Fibroblast of the aortic adventitia (primary cell): ENCODE results near the gene PCDHGB7. TPM values are rescaled to one million over a fixed set of nuclear protein-coding genes. Genes with fewer than 3 reads are reported as not detected.

ENCODE experiments used
- DNase-seq: peaks from one replicate; pipeline ENCODE4 v3.0.0-alpha.2; 2010; ENCODE audit warnings: low read depth
- H3K4me3 ChIP-seq: 2 replicates; pipeline ENCODE4 v1.5.1; 2011; ENCODE audit warnings: low read depth, mild to moderate bottlenecking, control low read depth, low read length, moderate library complexity
- CTCF ChIP-seq: IDR thresholded peaks from 2 replicates; pipeline ENCODE4 v1.5.1; 2011; ENCODE audit warnings: mild to moderate bottlenecking, low read length, control low read depth, inconsistent platforms; ENCODE audit not compliant: insufficient read depth
- total RNA-seq: library from RNA; depleted of rRNA; stranded (reverse); fragments of >200 nt; gene quantifications from 2 replicates; pipeline ENCODE4 v1.2.3, GENCODE V29; 2012; ENCODE audit warnings: low replicate concordance

The PCDHGB7 gene
- total RNA-seq, 1 donor, result 22.1 TPM

DNA sequence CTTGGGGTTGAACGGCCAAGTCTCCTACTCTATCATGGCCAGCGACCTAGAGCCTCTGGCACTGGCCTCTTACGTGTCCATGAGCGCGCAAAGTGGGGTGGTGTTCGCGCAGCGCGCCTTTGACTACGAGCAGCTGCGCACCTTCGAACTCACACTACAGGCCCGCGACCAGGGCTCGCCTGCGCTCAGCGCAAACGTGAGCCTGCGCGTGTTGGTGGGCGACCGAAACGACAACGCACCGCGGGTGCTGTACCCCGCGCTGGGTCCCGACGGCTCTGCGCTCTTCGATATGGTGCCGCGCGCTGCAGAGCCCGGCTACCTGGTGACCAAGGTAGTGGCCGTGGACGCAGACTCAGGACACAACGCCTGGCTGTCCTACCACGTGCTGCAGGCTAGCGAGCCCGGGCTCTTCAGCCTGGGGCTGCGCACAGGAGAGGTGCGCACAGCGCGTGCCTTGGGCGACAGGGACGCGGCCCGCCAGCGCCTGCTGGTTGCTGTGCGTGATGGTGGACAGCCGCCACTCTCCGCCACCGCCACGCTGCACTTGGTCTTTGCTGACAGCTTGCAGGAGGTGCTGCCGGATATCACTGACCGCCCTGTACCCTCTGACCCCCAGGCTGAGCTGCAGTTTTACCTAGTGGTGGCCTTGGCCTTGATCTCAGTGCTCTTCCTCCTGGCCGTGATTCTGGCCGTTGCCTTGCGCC is 17.8 kb upstream of the PCDHGB7 start:
- no peak for TF ChIP-seq CTCF
- DNase-seq, result no peak
- no peak overlapping the region for H3K4me3 ChIP-seq

GRCh38 chr5:141402553-141403243 is 14.8 kb upstream of the PCDHGB7 start, which contains the start of gene PCDHGA9:
TSS of gene PCDHGA9 (plus strand) at chr5:141402778. CDS start at chr5:141402953, 175 bp downstream.
- DNase-seq, result peak; percentile 59
- H3K4me3 ChIP-seq, result peak within 1 kb of the TSS; percentile 56
- TF ChIP-seq CTCF, result peak; percentile 48

- no peak for DNase-seq
- TF ChIP-seq CTCF, result no peak
- H3K4me3 ChIP-seq, result no peak overlapping the region
Observed at GRCh38 chr5:141403387-141403786, 14.1 kb upstream of the PCDHGB7 start.

GRCh38 chr5:141407790-141408505 is 9.5 kb upstream of the PCDHGB7 start, which contains the start of gene PCDHGB6:
TSS of gene PCDHGB6 (plus strand) at chr5:141408021. CDS start at chr5:141408203, 182 bp downstream.
- TF ChIP-seq CTCF, result peak; percentile 83
- peak within 1 kb of the TSS; percentile 56 for H3K4me3 ChIP-seq
- peak; percentile 61 for DNase-seq

- no peak overlapping the region for H3K4me3 ChIP-seq
- no peak for TF ChIP-seq CTCF
Observed at GRCh38 chr5:141409598-141410306, 7.7 kb upstream of the PCDHGB7 start.

GRCh38 chr5:141411575-141411974 is 5.9 kb upstream of the PCDHGB7 start:
- H3K4me3 ChIP-seq, result no peak overlapping the region
- DNase-seq, result no peak
- no peak for TF ChIP-seq CTCF

More at GRCh38 chr5:141409598-141410306, 7.7 kb upstream of the PCDHGB7 start:
- no peak for DNase-seq
